ENCODE data around the gene TMEM235.
A peak's percentile ranks its signal among the peaks of the same experiment; 100 is the strongest.

The TMEM235 gene

DNA sequence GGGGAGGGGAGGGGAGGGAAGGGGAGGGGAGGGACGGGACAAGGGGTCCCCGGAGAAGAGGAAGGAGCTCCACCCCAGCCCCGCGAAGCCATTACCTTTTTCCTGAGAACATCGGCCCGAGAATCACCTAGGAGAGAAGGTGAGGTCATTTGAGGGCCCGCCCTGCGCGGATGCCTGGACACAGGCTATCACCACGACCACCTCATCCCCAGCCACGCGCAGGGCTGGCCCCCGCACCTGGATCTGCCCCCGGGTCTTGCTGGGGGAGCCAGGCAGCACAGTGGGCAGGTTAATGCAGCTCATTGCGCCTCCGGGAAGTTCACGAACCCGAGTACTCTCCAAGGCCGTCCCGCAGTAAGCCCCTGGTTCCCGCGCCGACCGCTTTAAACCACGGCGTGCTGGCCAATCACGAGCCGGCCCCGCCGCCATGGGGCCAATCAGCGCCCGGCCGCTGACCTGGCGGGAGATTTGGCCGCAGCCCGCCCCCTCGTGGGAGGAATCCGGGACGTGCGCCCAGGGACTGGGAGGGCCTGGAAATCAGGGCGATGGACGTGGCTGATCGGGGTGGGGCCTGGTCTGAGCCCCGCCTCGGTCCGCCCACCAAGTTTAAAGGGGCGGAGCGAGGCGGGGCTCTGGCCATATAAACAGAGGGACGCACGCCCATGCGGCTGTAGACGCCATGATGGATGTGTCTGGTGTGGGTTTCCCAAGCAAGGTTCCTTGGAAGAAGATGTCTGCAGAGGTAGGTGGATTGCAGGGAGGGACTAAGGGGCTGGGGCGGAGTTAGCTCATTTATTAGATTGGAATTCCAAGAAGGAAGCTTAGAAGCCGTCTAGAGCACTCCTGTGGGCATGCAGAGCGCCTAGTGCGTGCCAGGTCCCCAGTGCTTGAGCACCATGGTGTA is 44.5 kb upstream of the TMEM235 start, which contains the start of the genes AFMID and TK1 (continued):
- TF ChIP-seq ZBTB20 (tag by site-specific recombination; IDR thresholded peaks at IDR 0.05) (peak; percentile 52; the same call in 1 of the 2 replicates), ZNF155 (tag by site-specific recombination; IDR thresholded peaks at IDR 0.05) (no peak), ZNF221 (tag by site-specific recombination; IDR thresholded peaks at IDR 0.05; ENCODE audit: borderline replicate concordance) (no peak), SP3 (tag by site-specific recombination; IDR thresholded peaks at IDR 0.05) (peak; percentile 100), GLIS1 (tag by site-specific recombination; IDR thresholded peaks at IDR 0.05) (peak; percentile 80), ZIC2 (tag by site-specific recombination; IDR thresholded peaks at IDR 0.05) (peak; percentile 52), KLF9 (tag by site-specific recombination; IDR thresholded peaks at IDR 0.05; ENCODE audit: low read depth) (peak; percentile 77), ZXDB (tag by site-specific recombination; IDR thresholded peaks at IDR 0.05) (peak; percentile 90)
- TF ChIP-seq, protein P1, sequence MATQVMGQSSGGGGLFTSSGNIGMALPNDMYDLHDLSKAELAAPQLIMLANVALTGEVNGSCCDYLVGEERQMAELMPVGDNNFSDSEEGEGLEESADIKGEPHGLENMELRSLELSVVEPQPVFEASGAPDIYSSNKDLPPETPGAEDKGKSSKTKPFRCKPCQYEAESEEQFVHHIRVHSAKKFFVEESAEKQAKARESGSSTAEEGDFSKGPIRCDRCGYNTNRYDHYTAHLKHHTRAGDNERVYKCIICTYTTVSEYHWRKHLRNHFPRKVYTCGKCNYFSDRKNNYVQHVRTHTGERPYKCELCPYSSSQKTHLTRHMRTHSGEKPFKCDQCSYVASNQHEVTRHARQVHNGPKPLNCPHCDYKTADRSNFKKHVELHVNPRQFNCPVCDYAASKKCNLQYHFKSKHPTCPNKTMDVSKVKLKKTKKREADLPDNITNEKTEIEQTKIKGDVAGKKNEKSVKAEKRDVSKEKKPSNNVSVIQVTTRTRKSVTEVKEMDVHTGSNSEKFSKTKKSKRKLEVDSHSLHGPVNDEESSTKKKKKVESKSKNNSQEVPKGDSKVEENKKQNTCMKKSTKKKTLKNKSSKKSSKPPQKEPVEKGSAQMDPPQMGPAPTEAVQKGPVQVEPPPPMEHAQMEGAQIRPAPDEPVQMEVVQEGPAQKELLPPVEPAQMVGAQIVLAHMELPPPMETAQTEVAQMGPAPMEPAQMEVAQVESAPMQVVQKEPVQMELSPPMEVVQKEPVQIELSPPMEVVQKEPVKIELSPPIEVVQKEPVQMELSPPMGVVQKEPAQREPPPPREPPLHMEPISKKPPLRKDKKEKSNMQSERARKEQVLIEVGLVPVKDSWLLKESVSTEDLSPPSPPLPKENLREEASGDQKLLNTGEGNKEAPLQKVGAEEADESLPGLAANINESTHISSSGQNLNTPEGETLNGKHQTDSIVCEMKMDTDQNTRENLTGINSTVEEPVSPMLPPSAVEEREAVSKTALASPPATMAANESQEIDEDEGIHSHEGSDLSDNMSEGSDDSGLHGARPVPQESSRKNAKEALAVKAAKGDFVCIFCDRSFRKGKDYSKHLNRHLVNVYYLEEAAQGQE (tag by site-specific recombination; IDR thresholded peaks at IDR 0.05): no peak
- TF ChIP-seq, protein P2, sequence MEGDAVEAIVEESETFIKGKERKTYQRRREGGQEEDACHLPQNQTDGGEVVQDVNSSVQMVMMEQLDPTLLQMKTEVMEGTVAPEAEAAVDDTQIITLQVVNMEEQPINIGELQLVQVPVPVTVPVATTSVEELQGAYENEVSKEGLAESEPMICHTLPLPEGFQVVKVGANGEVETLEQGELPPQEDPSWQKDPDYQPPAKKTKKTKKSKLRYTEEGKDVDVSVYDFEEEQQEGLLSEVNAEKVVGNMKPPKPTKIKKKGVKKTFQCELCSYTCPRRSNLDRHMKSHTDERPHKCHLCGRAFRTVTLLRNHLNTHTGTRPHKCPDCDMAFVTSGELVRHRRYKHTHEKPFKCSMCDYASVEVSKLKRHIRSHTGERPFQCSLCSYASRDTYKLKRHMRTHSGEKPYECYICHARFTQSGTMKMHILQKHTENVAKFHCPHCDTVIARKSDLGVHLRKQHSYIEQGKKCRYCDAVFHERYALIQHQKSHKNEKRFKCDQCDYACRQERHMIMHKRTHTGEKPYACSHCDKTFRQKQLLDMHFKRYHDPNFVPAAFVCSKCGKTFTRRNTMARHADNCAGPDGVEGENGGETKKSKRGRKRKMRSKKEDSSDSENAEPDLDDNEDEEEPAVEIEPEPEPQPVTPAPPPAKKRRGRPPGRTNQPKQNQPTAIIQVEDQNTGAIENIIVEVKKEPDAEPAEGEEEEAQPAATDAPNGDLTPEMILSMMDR (tag by site-specific recombination; IDR thresholded peaks at IDR 0.05): peak; percentile 99
- TF ChIP-seq, protein P3, sequence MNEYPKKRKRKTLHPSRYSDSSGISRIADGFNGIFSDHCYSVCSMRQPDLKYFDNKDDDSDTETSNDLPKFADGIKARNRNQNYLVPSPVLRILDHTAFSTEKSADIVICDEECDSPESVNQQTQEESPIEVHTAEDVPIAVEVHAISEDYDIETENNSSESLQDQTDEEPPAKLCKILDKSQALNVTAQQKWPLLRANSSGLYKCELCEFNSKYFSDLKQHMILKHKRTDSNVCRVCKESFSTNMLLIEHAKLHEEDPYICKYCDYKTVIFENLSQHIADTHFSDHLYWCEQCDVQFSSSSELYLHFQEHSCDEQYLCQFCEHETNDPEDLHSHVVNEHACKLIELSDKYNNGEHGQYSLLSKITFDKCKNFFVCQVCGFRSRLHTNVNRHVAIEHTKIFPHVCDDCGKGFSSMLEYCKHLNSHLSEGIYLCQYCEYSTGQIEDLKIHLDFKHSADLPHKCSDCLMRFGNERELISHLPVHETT (tag by site-specific recombination; IDR thresholded peaks at IDR 0.05): peak; percentile 45

DNA sequence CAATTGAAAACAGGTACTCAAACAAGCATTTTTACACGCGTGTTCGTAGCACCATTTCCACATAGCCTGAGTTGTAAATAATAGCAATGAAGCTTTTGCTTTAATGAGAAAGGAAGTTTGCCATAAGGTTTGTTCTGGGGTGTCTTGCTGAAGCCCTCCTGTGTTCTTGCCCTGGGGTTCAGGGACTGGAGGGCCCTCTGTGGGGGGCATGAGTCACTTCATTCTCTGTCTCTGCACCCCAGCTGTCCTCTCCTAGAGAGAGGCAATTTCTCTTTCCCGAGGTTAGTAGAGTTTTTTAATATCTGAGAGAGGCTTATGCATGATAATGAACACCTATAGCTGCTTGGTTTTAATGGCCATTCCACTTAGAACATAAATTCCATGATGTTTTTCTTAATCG is 34.7 kb upstream of the TMEM235 start:
- TF ChIP-seq GLIS1 (tag by site-specific recombination; IDR thresholded peaks at IDR 0.05): peak; percentile 93
- no peak for TF ChIP-seq ZFP41 (tag by site-specific recombination; IDR thresholded peaks at IDR 0.05; ENCODE audit: borderline replicate concordance)
- no peak overlapping the region for H3K27ac ChIP-seq (ENCODE audit: extremely low read depth, low read depth, low read length)

DNA sequence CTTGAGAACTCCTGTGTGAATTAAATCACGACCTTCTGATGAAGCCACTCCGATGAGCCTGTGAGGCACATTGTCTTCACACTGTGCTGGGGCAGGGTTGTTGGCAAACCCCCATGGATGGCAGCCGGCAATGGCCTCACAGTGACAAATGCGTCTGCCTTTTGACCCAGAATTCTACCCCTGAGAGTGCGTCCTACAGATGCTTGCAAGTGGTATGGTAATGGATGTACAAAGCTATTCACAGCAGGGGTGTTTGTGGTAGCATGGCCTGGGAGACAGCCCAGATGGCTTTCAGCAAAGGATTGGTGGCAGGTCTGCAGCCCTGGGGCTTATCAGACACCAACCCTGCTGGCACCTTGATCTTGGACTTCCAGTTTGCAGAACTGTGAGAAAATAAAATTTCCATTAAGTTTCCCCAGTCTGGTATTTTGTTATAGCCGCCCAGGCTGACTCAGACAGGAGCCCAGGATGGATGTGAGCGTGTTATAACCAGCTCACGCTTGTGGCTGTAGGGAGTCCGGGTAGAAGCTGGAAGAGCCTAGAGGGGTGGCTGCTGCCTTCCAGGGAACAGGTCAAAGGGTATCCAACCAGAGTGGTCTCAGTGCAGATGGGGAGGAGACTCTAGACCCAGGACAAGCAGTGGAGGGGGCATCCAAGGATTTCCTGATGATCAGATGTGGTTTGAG is 34.1 kb upstream of the TMEM235 start:
- CTCF ChIA-PET: interaction anchor here (0.7 to 0.9 kb wide), 2 partner anchors 53 to 75 kb away, joined by 3 read pairs; no protein-coding TSS in a partner anchor
- TF ChIP-seq, protein P4, sequence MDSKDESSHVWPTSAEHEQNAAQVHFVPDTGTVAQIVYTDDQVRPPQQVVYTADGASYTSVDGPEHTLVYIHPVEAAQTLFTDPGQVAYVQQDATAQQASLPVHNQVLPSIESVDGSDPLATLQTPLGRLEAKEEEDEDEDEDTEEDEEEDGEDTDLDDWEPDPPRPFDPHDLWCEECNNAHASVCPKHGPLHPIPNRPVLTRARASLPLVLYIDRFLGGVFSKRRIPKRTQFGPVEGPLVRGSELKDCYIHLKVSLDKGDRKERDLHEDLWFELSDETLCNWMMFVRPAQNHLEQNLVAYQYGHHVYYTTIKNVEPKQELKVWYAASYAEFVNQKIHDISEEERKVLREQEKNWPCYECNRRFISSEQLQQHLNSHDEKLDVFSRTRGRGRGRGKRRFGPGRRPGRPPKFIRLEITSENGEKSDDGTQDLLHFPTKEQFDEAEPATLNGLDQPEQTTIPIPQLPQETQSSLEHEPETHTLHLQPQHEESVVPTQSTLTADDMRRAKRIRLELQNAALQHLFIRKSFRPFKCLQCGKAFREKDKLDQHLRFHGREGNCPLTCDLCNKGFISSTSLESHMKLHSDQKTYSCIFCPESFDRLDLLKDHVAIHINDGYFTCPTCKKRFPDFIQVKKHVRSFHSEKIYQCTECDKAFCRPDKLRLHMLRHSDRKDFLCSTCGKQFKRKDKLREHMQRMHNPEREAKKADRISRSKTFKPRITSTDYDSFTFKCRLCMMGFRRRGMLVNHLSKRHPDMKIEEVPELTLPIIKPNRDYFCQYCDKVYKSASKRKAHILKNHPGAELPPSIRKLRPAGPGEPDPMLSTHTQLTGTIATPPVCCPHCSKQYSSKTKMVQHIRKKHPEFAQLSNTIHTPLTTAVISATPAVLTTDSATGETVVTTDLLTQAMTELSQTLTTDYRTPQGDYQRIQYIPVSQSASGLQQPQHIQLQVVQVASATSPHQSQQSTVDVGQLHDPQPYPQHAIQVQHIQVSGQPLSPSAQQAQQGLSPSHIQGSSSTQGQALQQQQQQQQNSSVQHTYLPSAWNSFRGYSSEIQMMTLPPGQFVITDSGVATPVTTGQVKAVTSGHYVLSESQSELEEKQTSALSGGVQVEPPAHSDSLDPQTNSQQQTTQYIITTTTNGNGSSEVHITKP (tag by site-specific recombination; IDR thresholded peaks at IDR 0.05): no peak
- TF ChIP-seq ZNF548 (tag by site-specific recombination; IDR thresholded peaks at IDR 0.05) (peak; percentile 59; the same call in 1 of the 2 replicates), ZNF768 (tag by site-specific recombination; IDR thresholded peaks at IDR 0.05) (no peak)

More for the DNA sequence above, 34.7 kb upstream of the TMEM235 start:
- POLR2A ChIA-PET: interaction anchor here (1.5 to 2.1 kb wide), 2 partner anchors 10 to 24 kb away, joined by 4 to 8 read pairs; partner anchors contain the start of genes AFMID and TK1
- Histone ChIP-seq H3K9me3 (ENCODE audit: control insufficient read depth, insufficient read depth, low read depth, low read length) (no peaks in the 10 kb centered on the region), H3K36me3 (ENCODE audit: control insufficient read depth in 2 of 2, insufficient read depth in 1 of 2, low read length in 2 of 2) (peaks cover 27 to 51% of the 10 kb centered on the region in 2 experiments), H3K4me3 (ENCODE audit: low read depth, low read length) (no peak overlapping the region), H3K4me1 (ENCODE audit: control insufficient read depth, insufficient read depth, low read length) (no peaks in the 10 kb centered on the region)
- CTCF ChIA-PET: interaction anchor here (0.7 kb wide), 1 partner anchor 75 kb away, joined by 3 read pairs; no protein-coding TSS in a partner anchor

More for the DNA sequence above, 34.1 kb upstream of the TMEM235 start:
- Histone ChIP-seq H3K4me1 (ENCODE audit: control insufficient read depth, insufficient read depth, low read length) (no peaks in the 10 kb centered on the region), H3K27ac (ENCODE audit: extremely low read depth, low read depth, low read length) (no peak overlapping the region), H3K36me3 (ENCODE audit: control insufficient read depth in 2 of 2, insufficient read depth in 1 of 2, low read length in 2 of 2) (peaks cover 27 to 49% of the 10 kb centered on the region in 2 experiments), H3K4me3 (ENCODE audit: low read depth, low read length) (no peak overlapping the region), H3K9me3 (ENCODE audit: control insufficient read depth, insufficient read depth, low read depth, low read length) (no peaks in the 10 kb centered on the region)
- POLR2A ChIA-PET: interaction anchor here (1.2 to 2.1 kb wide), 3 partner anchors 9 to 24 kb away, joined by 4 to 8 read pairs (median 4); partner anchors contain the start of genes AFMID and TK1

Data from HEK293 (cell line).